Thyroid gland (tissue), 4 donors: ENCODE measurements around the gene CPS1. TPM values are rescaled to one million over a fixed set of nuclear protein-coding genes. Genes with fewer than 3 reads are reported as not detected.

Experiments used
- DNase-seq, 2 donors: peaks; one replicate each; pipeline ENCODE4 v3.0.0-alpha.2; 2019
- H3K27ac ChIP-seq, 3 donors: fragments of 200-600 bp; sonication (generic); 1 replicate in 2 of 3; 2 replicates in 1 of 3; pipeline ENCODE4 v1.5.1; 2016 to 2019; ENCODE audit warnings: mild to moderate bottlenecking in 1 of 3, moderate library complexity in 1 of 3
- H3K27me3 ChIP-seq: fragments of 200-600 bp; sonication (generic); one replicate; pipeline ENCODE4 v1.5.1; 2019
- H3K36me3 ChIP-seq, 2 donors: fragments of 200-600 bp; sonication (generic); one replicate each; pipeline ENCODE4 v1.5.1; 2016 to 2019
- H3K4me1 ChIP-seq, 2 donors: fragments of 200-600 bp; sonication (generic); one replicate each; pipeline ENCODE4 v1.5.1; 2017 to 2019
- H3K4me3 ChIP-seq, 3 donors: fragments of 200-600 bp; sonication (generic); replicated peaks in 1 of 3; 1 replicate in 2 of 3; 2 replicates in 1 of 3; pipeline ENCODE4 v1.5.1; 2016; ENCODE audit warnings: mild to moderate bottlenecking in 1 of 3
- H3K9me3 ChIP-seq: fragments of 200-600 bp; sonication (generic); one replicate; pipeline ENCODE4 v1.5.1; 2017
- POLR2A ChIP-seq, 2 donors: fragments of 450-650 bp; IDR thresholded peaks; one replicate each; pipeline ENCODE4 v1.6.1; 2017; ENCODE audit warnings: antibody characterized with exemption in 2 of 2, mild to moderate bottlenecking in 2 of 2, moderate library complexity in 1 of 2
- WGBS, 2 donors: methylation state at CpG; one replicate each; pipeline ENCODE4 v1.1.5; 2017; 5-methylcytosine and 5-hydroxymethylcytosine counted together
- intact Hi-C: fragments of 100-400 bp; cut with DNase I; formaldehyde crosslinking; loops from one replicate; pipeline ENCODE4 v1.15.1; 2023
- total RNA-seq, 4 donors: library from RNA; depleted of rRNA; stranded (reverse); fragments of >200 nt; gene quantifications; one replicate each; pipeline ENCODE4 v1.2.3, GENCODE V29; 2016
- TF ChIP-seq, protein P1 (sequence below), 6 experiments: fragments of 200-600 bp in 3 of 6; fragments of 450-650 bp in 3 of 6; sonication (generic) in 3 of 6; IDR thresholded peaks; one replicate each; pipeline ENCODE4 v1.5.1; 2016 to 2019; ENCODE audit warnings: antibody characterized with exemption in 6 of 6, mild to moderate bottlenecking in 2 of 6, inconsistent platforms in 1 of 6, moderate library complexity in 1 of 6

The CPS1 gene
- total RNA-seq, 4 donors from 2014 or later: 3.9 to 14.9 (median 10.1) TPM

DNA sequence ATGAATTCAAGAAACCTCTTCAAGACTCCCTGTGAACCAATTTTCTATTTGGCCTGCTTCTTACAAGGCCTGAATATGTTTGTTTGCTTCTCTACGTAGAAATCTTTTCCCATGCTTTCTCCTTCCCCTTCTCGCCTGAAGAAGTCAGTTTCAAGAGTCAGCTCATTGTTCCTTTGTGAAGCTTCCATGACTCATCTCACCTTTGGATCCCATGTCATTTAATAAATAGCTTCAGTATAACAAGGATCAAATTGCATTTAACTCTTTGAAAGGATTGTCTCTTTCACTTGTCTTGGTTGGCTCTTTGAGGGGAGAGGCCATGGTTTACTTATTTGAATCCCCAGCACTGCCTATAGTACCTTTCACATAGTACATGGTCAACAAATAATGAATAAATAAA, 28.4 kb downstream of the CPS1 start:
- Histone ChIP-seq H3K4me3 (no peak overlapping the region), H3K9me3 (no peaks in the 10 kb centered on the region), H3K4me1 (no peaks in the 10 kb centered on the region), H3K27ac (no peak overlapping the region), H3K36me3 (no peaks in the 10 kb centered on the region), H3K27me3 (no peaks in the 10 kb centered on the region)
- WGBS, 2 donors: 85 to 88% methylated on average over 2 of the region's 2 CpGs
- no peak for TF ChIP-seq POLR2A (IDR thresholded peaks at IDR 0.05)
- TF ChIP-seq, protein P1, sequence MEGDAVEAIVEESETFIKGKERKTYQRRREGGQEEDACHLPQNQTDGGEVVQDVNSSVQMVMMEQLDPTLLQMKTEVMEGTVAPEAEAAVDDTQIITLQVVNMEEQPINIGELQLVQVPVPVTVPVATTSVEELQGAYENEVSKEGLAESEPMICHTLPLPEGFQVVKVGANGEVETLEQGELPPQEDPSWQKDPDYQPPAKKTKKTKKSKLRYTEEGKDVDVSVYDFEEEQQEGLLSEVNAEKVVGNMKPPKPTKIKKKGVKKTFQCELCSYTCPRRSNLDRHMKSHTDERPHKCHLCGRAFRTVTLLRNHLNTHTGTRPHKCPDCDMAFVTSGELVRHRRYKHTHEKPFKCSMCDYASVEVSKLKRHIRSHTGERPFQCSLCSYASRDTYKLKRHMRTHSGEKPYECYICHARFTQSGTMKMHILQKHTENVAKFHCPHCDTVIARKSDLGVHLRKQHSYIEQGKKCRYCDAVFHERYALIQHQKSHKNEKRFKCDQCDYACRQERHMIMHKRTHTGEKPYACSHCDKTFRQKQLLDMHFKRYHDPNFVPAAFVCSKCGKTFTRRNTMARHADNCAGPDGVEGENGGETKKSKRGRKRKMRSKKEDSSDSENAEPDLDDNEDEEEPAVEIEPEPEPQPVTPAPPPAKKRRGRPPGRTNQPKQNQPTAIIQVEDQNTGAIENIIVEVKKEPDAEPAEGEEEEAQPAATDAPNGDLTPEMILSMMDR (IDR thresholded peaks at IDR 0.05): no peak
- no peak for DNase-seq
- intact Hi-C loops: no loop called here

DNA sequence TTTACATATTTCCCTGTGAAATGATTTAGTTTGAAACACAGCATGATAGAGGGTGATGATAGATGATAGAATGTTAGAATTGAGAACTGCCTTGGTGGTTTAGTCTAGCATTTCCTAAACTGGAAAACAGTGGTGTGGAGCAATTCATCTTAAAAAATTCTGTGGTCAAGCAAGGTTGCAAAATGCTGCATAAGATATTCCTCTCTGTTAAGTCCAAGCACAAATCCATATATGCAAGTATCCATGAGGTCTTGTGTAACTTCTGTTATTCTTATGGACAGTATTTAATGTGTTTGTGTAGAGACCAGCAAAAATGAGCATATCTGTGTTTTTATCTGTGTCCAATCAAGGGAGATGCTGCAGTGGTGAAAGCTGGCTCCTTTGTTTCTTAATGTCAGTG, 30.0 kb downstream of the CPS1 start:
- no peaks in the 10 kb centered on the region for H3K9me3 ChIP-seq
- H3K27me3 ChIP-seq: no peaks in the 10 kb centered on the region
- no peak overlapping the region for H3K4me3 ChIP-seq
- no peaks in the 10 kb centered on the region for H3K4me1 ChIP-seq
- DNase-seq: no peak
- TF ChIP-seq POLR2A (IDR thresholded peaks at IDR 0.05): no peak
- TF ChIP-seq, protein P1 (IDR thresholded peaks at IDR 0.05): no peak
- no peaks in the 10 kb centered on the region for H3K36me3 ChIP-seq
- no peak overlapping the region for H3K27ac ChIP-seq
- intact Hi-C loops: no loop called here

DNA sequence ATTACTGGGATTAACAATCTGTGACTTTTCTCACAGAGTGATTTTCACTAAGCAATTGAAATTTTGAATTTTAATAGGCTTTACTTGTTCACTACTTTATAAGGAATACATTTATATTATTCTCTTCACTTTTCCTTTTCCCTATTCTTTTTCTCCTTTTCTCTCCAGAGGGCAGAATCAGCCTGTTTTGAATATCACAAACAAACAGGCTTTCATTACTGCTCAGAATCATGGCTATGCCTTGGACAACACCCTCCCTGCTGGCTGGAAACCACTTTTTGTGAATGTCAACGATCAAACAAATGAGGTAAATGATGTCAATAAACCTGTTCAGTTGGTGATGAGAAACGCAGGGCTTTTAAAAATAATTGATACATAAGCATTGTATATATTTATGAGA, 35.3 kb downstream of the CPS1 start:
- intact Hi-C loops: no loop called here
- WGBS, 2 donors: 81 to 85% methylated on average over 2 of the region's 2 CpGs
- no peak for DNase-seq
- no peaks in the 10 kb centered on the region for H3K9me3 ChIP-seq
- H3K27ac ChIP-seq: no peak overlapping the region
- no peak overlapping the region for H3K4me3 ChIP-seq
- H3K27me3 ChIP-seq: no peaks in the 10 kb centered on the region
- H3K36me3 ChIP-seq: no peaks in the 10 kb centered on the region
- no peaks in the 10 kb centered on the region for H3K4me1 ChIP-seq
- TF ChIP-seq, protein P1 (IDR thresholded peaks at IDR 0.05): no peak
- no peak for TF ChIP-seq POLR2A (IDR thresholded peaks at IDR 0.05)

DNA sequence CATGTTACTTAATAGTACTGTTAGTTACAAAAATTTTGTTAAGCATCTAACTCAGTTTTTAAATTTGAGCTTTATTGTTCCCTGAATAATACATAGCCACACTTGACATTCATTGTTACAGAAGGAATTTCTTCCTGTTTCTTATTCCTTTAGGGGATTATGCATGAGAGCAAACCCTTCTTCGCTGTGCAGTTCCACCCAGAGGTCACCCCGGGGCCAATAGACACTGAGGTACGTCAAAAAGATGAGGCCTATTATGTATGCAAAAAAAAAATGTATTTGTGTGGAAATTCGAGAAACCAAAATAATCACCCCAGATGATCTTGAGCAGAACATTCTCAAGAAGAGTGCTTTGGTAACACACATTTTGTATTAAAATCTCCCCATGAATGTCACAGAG, 36.3 kb downstream of the CPS1 start:
- no peaks in the 10 kb centered on the region for H3K4me1 ChIP-seq
- H3K27me3 ChIP-seq: no peaks in the 10 kb centered on the region
- H3K9me3 ChIP-seq: no peaks in the 10 kb centered on the region
- intact Hi-C loops: no loop called here
- 77 to 78% methylated on average over 4 of the region's 4 CpGs for WGBS, 2 donors
- H3K36me3 ChIP-seq: no peaks in the 10 kb centered on the region
- H3K27ac ChIP-seq: no peak overlapping the region
- H3K4me3 ChIP-seq: no peak overlapping the region
- no peak for DNase-seq
- no peak for TF ChIP-seq POLR2A (IDR thresholded peaks at IDR 0.05)
- TF ChIP-seq, protein P1 (IDR thresholded peaks at IDR 0.05): no peak

DNA sequence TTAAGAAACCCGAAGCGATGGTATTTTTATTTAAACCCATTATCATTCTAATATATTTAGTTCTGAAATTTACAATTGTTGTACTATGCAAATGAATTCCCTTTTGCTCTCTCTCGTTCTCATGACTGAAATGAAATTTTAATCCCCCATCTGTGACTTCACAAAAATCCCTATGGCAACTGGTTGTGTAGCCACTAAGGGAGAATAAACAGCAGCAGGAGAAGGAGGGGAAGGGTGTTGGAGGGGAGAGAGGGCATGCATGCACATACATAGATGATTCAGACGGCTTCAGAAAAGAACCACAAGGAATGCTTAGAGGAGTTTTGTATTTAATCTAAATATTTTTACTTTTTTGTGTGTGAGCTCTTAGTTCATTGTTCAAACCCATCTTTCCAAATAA, 36.8 kb downstream of the CPS1 start:
- Histone ChIP-seq H3K9me3 (no peaks in the 10 kb centered on the region), H3K4me1 (no peaks in the 10 kb centered on the region), H3K36me3 (no peaks in the 10 kb centered on the region), H3K27me3 (no peaks in the 10 kb centered on the region), H3K27ac (no peak overlapping the region), H3K4me3 (no peak overlapping the region)
- DNase-seq: no peak
- 77 to 78% methylated on average over 4 of the region's 4 CpGs for WGBS, 2 donors
- TF ChIP-seq, protein P1 (IDR thresholded peaks at IDR 0.05): no peak
- no peak for TF ChIP-seq POLR2A (IDR thresholded peaks at IDR 0.05)
- intact Hi-C loops: no loop called here
